ENCODE results near the gene NR6A1. TPM values are rescaled to one million over a fixed set of nuclear protein-coding genes. Genes with fewer than 3 reads are reported as not detected.
A peak's percentile ranks its signal among the peaks of the same experiment; 100 is the strongest.

Gene NR6A1
- total and polyA plus RNA-seq, 2 of the 8 experiments (the other 6 are each of a cell fraction or from before 2014, with no cell fraction given) = 93.2 to 237 TPM

DNA sequence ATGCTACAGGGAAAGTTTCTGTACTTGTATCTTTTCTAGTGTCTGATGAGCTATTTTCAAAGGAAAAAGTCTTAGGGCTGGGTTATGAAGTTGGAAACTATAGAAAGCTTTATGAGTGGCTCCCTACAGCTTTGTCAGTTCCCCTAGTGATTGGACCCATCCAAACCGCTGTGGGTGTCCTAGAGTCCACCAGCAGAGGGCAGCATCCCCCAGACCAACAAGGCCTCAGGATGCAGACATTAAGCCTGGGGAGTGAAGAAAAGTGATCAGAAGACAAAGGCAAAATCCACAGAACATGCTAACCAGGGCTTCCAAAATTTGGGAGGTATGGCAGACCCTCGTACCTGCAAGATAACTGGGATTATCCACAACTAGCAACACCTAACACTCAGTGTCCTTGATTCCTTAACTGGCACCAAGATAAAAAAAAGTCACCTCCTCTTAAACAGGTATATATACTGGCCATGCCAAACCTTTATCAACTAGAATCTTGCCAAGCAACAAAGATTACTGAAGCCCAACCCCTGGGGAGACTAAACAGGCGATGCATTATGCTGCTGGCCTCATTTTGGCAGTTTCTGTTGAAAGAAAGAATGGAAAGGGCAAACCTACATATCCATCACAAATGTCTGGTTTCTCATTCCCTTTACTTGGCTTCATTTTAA, 153.5 kb downstream of the NR6A1 start (continued):
- TF ChIP-seq SIX5 (IDR thresholded peaks at IDR 0.05; ENCODE audit: low read depth, low read length) = no peak
- TF ChIP-seq, protein P1, sequence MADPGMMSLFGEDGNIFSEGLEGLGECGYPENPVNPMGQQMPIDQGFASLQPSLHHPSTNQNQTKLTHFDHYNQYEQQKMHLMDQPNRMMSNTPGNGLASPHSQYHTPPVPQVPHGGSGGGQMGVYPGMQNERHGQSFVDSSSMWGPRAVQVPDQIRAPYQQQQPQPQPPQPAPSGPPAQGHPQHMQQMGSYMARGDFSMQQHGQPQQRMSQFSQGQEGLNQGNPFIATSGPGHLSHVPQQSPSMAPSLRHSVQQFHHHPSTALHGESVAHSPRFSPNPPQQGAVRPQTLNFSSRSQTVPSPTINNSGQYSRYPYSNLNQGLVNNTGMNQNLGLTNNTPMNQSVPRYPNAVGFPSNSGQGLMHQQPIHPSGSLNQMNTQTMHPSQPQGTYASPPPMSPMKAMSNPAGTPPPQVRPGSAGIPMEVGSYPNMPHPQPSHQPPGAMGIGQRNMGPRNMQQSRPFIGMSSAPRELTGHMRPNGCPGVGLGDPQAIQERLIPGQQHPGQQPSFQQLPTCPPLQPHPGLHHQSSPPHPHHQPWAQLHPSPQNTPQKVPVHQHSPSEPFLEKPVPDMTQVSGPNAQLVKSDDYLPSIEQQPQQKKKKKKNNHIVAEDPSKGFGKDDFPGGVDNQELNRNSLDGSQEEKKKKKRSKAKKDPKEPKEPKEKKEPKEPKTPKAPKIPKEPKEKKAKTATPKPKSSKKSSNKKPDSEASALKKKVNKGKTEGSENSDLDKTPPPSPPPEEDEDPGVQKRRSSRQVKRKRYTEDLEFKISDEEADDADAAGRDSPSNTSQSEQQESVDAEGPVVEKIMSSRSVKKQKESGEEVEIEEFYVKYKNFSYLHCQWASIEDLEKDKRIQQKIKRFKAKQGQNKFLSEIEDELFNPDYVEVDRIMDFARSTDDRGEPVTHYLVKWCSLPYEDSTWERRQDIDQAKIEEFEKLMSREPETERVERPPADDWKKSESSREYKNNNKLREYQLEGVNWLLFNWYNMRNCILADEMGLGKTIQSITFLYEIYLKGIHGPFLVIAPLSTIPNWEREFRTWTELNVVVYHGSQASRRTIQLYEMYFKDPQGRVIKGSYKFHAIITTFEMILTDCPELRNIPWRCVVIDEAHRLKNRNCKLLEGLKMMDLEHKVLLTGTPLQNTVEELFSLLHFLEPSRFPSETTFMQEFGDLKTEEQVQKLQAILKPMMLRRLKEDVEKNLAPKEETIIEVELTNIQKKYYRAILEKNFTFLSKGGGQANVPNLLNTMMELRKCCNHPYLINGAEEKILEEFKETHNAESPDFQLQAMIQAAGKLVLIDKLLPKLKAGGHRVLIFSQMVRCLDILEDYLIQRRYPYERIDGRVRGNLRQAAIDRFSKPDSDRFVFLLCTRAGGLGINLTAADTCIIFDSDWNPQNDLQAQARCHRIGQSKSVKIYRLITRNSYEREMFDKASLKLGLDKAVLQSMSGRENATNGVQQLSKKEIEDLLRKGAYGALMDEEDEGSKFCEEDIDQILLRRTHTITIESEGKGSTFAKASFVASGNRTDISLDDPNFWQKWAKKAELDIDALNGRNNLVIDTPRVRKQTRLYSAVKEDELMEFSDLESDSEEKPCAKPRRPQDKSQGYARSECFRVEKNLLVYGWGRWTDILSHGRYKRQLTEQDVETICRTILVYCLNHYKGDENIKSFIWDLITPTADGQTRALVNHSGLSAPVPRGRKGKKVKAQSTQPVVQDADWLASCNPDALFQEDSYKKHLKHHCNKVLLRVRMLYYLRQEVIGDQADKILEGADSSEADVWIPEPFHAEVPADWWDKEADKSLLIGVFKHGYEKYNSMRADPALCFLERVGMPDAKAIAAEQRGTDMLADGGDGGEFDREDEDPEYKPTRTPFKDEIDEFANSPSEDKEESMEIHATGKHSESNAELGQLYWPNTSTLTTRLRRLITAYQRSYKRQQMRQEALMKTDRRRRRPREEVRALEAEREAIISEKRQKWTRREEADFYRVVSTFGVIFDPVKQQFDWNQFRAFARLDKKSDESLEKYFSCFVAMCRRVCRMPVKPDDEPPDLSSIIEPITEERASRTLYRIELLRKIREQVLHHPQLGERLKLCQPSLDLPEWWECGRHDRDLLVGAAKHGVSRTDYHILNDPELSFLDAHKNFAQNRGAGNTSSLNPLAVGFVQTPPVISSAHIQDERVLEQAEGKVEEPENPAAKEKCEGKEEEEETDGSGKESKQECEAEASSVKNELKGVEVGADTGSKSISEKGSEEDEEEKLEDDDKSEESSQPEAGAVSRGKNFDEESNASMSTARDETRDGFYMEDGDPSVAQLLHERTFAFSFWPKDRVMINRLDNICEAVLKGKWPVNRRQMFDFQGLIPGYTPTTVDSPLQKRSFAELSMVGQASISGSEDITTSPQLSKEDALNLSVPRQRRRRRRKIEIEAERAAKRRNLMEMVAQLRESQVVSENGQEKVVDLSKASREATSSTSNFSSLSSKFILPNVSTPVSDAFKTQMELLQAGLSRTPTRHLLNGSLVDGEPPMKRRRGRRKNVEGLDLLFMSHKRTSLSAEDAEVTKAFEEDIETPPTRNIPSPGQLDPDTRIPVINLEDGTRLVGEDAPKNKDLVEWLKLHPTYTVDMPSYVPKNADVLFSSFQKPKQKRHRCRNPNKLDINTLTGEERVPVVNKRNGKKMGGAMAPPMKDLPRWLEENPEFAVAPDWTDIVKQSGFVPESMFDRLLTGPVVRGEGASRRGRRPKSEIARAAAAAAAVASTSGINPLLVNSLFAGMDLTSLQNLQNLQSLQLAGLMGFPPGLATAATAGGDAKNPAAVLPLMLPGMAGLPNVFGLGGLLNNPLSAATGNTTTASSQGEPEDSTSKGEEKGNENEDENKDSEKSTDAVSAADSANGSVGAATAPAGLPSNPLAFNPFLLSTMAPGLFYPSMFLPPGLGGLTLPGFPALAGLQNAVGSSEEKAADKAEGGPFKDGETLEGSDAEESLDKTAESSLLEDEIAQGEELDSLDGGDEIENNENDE (IDR thresholded peaks at IDR 0.05; ENCODE audit: insufficient replicate concordance, low read length) = peak; percentile 69
- TF ChIP-seq, protein P2, sequence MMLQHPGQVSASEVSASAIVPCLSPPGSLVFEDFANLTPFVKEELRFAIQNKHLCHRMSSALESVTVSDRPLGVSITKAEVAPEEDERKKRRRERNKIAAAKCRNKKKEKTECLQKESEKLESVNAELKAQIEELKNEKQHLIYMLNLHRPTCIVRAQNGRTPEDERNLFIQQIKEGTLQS (IDR thresholded peaks at IDR 0.05; ENCODE audit: insufficient read depth, low read depth, low read length) = no peak
- TF ChIP-seq MAFK (IDR thresholded peaks at IDR 0.05; ENCODE audit: low read depth, low read length) = no peak
- TF ChIP-seq KDM5A (IDR thresholded peaks at IDR 0.05; ENCODE audit: low read length) = no peak
- peak; percentile 92 to 97 for TF ChIP-seq RAD21 (IDR thresholded peaks at IDR 0.05 in 1 of 2, conservative IDR thresholded peaks at IDR 0.05 in 1 of 2; ENCODE audit: low read depth in 2 of 2, low read length in 2 of 2)
- TF ChIP-seq, protein P3, sequence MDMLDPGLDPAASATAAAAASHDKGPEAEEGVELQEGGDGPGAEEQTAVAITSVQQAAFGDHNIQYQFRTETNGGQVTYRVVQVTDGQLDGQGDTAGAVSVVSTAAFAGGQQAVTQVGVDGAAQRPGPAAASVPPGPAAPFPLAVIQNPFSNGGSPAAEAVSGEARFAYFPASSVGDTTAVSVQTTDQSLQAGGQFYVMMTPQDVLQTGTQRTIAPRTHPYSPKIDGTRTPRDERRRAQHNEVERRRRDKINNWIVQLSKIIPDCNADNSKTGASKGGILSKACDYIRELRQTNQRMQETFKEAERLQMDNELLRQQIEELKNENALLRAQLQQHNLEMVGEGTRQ (IDR thresholded peaks at IDR 0.05; ENCODE audit: low read length) = no peak
- TF ChIP-seq JUND (IDR thresholded peaks at IDR 0.05; ENCODE audit: low read length) = 0 out of 2 replicates have a peak, but pooled peaks have one; percentile 37

All from H1 (cell line).